Embryonic facial prominence (tissue), 1 donor: ENCODE measurements around the gene JDP2.
"Not testable (repeated sequence)": the region's sequence is repeated elsewhere in the genome, so short reads cannot be mapped to it uniquely, and the experiment has no call there.

Experiments
- DNase-seq: peaks from one replicate; pipeline ENCODE4 v3.0.0-alpha.2; 2016; ENCODE audit errors: extremely low spot score

JDP2 gene, protein sequence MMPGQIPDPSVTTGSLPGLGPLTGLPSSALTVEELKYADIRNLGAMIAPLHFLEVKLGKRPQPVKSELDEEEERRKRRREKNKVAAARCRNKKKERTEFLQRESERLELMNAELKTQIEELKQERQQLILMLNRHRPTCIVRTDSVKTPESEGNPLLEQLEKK

DNA sequence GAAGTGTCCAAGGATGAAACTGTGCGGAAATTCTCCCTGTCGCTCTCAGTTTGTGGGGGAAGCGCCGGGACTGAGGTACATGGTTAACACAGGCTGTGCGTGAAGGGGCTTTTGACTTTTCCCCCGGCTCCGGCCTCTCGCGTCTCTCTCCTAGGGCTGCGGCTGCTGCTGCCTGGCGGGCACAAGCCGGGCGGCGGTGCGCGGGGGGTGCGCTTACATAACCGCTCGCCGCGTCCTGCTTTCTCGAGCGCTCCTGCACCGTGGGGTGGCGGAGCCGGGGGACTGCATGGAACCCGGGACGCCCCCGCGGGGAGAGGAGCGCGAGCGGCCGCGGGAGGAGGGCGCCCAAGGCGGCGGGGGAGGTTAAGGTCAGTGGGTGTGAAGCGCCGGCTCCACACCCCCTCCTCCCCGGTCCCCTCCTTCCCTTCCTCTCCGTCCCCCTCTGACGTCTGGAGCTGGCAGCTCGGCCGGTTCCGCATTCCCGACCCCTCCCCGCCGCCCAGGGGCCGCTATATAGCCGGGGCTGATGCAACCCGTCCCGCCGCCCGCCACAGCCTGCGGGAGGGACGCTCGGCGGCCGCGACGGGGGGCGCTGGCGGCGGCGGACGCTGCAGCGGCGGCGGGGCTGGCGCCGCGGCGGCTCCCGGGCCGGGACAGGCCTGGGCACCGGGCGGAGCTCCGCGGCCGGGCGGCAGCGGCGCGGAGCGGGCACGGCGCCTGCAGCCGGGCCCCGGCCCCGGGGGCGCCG, at the start of gene JDP2:
Gene JDP2 (plus strand): TSS at position 541 of the 748 bp plus-strand sequence. CDS start 9,899 bp downstream, outside the sequence.
- DNase-seq: peak; percentile 81

DNA sequence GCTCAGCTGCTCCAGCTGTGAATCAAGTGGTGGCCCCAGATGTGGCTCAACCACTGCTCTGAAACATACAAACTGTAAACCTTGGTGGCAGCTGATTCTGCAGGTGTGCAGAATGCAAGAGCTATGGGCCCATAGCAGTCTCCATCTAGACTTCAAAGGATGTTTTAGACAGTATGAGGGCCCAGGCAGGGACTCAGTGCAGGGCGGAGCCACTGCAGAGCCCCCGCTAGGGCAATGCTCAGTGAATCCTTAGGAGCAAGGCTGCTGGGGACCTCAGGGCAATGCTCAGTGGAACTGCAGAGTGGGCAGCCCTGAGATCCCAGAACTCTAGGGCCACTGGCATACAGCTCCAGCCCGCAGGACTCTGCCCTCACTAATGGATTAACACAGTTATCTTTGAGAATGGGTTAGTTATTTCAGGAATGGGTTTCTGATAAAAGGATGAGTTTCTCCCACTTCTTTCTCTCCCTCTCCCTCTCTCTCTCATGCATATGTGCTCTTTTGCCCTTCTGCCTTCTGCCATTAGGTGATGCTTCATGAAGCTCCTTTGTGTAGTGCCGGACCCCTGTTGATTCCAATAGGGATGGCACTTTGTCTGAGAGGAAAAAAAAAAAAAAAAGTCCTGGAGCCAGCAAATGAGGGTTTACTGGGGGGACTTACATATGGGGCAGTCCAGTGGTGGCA, 48.4 kb upstream of the JDP2 start:
- DNase-seq: no peak

DNA sequence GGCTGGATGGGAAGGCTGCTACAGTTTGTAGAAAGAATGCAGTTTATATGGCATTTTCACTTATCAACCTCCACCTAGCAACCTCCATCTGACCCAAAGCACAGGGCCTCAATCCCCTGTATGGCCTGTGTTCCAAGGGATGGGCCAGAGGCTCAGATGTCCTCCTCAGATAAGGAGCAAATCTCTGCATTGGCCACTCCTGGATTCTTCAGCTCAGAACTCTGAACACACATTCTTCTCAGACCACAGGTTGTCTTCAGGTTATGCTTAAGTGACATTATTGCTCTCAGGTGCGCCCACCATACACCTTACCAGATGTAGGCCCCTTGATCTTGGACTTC, 47.9 kb upstream of the JDP2 start:
- DNase-seq: no peak

DNA sequence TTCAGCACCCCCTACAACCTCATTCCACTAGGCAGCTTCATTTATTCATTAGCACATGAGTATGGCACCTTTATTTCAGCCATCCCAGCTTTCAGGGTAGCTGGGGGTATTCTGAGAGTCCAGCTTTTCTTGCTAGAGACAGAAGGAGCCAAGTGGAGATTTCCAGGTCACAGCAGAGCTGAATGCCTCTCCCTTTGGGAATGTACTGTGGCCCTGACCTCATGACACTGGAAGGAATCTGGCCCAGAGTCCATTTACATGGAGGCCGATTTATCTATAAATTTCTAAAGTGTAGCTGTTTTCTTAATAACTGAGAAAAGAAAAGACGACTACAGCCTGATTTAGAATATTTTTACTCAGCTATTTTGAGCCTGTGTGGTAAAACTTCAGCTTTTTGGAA, 47.2 kb upstream of the JDP2 start:
- no peak for DNase-seq

DNA sequence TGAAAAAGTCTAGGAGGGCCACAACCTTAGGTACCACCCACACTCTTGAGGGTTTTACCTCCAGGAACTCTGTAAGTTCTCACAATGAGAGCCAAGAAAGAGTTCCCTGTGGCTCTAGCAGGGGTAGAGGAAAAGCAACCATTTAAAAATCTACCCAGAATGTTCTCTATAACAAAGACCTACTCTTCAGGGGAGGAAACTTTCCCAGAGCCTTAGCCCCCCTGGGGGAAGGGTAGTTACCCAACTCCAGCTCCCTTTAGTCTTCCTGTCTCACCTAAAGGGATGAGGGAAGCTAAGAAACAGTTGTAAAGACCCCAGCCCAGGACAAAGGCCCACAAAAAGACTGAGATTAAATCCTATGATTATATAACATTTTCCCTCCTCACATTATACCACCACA, 46.2 kb upstream of the JDP2 start:
- no peak for DNase-seq

DNA sequence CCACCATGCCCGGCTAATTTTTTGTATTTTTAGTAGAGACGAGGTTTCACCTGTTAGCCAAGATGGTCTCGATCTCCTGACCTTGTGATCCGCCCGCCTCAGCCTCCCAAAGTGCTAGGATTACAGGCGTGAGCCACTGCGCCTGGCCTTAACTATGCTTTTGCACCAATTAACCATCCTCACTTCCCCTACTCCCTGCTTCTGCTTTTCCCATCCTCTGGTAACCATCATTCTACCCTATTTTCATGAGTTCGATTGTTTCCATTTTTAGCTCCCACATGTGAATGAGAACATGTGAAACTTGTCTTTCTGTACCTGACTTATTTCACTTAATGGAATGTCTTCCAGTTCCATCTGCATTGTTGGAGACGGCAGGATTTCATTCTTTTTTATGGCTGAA, 44.6 kb upstream of the JDP2 start:
- DNase-seq: not testable (repeated sequence)

DNA sequence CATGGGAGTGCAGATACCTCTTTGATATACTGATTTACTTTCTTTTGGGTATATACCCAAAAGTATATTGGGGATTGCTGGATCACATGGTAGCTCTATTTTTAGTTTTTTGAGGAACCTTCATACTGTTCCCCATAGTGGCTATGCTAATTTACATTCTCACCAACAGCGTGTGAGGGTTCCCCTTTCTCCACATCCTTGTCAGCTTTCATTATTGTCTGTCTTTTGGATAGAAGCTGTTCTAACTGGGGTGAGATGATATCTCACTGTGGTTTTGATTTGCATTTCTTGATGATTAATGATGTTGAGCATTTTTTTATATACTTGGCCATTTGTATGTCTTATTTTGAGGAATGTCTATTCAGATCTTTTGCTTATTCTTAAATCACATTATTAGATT, 44.1 kb upstream of the JDP2 start:
- no peak for DNase-seq

DNA sequence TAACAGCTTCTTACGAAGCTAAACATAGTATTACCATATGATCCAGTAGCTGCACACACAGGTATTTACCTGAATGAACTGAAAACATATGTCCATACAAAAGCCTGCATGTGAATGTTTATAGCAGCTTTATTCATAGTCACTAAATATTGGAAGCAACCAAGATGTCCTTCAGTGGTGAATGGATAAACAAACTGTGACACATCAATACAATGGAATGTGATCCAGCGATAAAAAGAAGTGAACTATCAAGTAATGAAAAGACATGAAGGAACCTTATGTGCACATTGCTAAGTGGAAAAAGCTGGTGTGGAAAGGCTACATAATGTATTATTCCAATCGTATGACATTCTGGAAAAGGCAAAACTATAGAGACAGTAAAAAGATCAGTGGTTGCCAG, 38.1 kb upstream of the JDP2 start:
- DNase-seq: no peak

DNA sequence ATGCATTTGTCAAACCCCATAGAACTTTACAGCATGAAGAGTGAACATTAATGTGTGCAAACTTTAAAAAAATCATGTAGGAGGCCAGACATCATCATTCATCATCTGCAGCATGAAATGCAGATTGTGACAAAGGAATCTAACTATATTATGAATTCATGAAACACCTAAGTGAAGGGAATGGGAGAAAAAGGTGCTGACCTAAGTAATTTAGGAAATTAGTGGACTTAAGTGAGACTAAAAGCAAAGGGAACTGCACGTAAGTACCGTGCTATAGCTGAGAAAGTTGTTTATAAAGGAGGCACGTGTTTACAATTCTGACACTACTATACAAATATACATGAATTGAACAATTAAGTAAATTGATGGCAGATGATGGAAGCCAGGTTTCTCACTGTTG, 37.6 kb upstream of the JDP2 start:
- no peak for DNase-seq

DNA sequence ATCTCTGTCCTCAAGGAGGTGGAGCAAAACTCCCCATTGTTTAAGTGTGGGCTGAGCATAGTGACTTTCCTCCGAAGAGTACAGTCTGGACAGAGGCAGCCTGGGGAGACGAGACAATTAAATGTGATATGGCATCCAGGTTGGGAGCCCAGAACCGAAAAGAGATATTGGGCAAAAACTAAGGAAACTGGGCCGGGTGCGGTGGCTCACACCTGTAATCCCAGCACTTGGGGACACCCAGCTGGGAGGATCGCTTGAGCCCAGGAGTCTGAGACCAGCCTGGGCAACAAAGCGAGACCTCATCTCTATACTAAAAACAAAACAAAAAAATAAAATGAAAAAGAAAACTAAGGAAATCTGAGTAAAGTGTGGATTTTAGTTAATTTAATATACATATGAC, 35.9 kb upstream of the JDP2 start:
- DNase-seq: no peak

DNA sequence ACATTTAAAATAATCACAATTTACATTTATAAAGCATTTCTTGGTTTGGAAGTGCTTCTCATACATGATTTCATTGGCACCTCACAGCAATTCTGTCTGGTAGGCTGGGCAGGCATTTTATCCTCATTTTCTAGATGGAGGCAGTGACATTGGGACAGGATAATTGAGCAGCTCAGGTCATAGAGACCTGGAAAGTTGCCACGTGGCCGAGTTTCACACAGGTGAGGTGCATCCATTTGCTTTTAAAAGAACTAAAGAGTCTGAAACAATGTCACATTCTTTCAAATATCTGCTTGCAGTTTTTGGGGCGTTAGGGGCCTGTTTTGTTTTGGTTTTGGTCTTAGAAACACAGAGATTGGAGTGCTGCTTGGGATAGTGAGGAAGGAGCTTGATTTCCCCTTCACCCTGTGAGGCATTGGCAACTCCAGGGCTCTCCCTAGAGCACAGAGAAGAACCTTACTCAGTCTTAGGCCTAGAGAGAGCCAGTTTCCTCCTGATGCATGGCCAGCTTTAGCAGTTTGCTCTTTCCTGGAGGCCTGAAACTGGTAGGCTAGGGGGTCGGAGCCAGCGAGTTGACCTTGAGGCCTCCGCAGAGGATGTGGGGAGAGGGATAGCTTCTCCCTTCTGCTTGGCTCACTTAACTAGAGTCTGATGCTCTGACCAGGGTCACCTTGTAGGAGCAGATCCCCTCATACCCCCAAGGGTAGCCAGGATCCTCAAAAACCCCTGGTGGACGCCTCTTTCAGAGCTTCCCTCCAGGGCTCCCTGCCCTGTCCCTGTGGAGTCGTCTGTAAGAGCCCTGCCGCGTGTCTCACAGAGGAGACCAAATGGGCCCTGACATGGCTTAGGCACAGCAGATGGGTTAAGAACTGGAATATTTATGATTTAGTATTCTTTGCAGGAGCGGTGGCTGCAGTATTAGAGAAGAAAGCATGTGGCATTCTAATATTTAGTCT, 34.9 kb upstream of the JDP2 start:
- no peak for DNase-seq

DNA sequence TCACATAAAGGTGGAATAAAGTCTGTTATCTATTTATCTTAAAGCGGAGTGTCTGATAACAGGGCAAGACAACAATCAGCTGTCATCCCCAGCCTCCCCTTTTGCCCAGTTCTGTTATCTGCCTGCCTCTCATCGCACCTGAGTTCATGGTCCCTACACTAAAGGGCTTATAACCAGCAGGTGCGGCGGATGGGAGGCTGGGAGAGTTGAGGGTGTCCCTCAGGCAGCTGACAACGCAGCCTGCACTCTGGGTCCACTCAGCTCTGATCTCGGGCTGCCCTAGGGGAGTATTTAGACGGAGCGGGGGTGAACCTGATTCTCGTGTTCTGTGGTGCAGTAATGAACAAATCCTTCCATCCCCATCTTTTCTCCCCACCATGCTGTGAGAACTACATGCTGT, 34.0 kb upstream of the JDP2 start:
- no peak for DNase-seq

DNA sequence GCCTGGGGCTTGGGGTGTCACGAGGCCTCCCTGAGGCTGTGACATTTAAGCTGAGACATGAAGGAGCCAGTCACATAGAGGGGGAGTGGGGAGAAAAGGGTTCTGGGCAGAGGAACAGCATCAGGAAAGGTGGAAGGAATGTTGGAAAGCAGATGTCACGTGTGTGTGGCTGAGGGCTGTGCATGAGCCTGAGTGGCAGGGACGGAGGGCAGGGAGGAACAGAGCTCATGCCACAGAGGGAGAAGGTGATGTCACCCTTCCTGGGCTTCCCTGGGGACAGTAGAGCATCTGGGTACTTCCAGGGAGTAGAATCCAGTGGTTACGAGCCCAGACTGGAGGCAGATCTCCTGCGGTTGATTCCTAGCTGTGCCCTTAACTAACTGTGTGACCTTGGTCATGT, 32.0 kb upstream of the JDP2 start:
- DNase-seq: no peak

DNA sequence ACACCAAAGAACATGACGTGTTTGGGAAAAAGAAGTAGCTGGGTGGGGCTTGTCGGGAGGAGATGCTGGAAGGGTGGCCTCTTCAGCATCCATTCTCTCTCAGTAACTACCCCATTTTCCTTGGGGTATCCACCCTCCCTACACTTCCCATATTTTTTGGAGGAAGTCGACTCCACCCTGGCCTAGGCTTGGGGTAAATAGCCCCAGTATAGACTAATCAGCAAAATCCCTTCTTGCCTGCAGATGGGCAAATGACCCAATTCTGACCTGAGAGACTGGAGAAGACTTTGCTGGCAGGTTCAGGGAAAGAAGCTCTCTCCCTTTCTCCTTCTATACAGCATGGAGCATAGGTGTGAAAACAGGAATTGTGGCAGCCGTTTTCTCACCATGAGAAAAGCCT, 28.5 kb upstream of the JDP2 start:
- no peak for DNase-seq

DNA sequence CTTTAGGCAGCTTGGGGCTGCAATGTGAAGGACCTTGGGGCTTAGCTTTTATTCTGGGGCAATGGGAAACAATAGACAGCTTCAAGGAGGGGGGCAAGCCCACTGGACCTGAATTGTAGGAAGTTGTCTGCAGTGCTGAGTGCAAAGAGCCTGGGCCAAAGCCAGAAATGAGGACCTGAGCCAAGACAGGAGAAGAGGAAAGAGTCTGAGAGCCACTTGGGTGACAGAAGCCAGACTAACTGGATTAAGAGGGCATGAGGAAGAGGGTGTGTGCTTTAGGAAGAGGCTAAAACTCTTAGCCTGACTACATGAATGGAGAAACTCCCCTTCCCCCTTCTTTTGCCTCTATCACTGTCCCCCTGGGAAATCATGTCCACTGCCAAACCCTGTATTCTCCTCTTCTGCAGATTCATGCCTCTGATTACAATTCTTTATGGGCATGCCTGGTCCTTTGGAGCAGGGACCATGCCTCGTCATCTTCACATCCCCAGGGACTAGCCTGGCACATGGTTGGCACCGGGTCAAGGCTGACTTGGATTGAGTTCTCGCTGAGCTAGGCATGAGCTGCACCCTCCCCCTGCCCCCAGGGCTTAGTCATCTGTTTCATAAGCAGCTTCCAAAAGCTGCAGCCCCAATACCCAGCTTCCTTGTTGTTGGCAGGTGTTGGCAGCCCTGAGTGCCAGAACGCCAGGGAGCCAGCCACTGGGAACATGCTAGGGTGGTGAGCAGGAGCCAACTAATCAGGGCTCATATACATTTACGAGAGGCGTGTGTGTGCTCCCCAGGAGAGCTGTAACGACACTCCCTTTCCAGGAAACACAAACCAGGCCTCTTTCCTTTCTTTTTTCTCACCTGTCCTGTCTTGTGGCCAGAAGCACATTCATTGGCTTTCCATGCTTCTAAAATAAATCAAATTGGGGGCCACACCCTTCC, 27.7 kb upstream of the JDP2 start:
- DNase-seq: no peak

DNA sequence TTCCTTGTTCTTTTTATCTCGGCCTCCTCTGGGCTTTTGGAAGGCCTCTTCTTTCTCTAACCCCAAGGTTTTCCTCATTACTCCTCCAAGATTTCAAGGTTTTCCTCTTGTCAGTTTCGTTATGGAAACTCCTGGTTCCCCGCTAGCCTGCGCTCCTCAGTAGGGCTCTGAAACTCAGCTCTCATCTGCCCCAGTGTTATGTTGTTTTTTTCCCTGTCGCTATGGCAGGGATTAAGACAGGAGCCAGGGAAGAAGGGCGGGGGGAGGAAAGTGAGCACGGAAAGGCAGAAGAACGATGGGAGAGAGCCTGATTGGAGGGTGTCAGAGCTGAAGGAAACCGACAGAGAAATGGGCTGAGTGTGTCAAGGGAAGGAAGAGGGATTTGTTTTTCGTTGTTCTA, 26.5 kb upstream of the JDP2 start:
- DNase-seq: peak; percentile 26

DNA sequence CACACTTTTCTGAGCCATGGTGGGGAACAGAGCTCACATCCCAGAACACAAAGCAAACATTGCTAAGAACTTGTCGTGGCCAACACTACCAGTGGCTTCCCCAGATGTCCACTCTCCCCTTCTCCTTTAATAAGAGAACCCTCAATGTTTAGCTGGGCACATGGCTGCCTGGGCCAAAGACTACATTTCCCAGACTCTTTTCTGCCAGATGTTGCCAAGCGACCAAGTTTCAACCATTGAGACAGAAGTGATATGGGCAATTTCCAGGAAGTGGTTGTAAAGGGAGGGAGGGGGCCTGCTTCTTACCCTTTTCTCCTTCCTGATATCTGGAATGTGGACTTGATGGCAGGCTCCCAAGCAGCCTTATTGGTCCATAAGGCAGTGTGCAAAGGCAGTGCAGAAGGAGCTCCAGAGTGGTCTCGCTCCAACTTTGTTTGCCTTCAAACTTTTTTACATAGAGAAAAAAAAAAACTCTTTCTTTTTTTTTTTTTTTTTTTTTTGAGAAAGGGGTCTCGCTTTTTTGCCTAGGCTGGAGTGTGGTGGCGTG, 24.9 kb upstream of the JDP2 start:
- no peak for DNase-seq

DNA sequence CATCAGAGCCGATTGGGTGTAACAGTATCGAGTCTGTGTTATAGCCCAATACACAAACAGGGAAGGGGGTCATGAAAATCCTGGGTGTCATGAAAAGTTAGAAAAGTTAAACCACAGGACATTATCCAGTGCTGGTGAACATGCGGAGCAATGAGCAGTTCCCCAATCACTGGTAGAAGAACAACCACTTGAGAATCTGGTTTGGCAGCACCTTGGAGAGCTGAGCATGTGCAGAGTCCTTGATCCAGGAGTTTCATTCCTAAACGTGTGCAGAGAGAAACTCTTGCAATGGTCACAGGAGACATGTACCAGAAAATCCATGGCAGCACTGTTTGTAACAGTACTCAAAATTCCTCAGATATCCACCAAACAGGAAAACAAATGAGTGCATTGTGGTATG, 23.0 kb upstream of the JDP2 start:
- DNase-seq: no peak

DNA sequence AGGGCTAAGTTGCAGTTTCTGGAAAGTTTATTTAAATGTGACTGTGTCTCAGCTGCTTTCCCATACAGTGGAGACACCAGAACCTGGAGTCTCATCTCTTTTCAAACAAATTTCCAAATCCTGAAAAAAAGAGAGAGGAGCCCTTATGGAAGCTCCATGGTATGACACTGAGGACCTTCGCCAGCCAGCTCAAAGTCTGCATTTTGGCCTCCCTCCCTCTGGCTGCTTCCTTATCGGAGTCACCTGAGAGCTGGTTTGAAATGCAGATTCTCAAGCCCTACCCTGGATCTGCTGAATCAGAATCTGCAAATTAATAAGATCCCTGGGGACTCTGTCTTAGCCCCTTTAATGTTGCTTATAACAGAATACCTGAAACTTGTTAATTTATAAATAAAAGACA, 21.7 kb upstream of the JDP2 start:
- no peak for DNase-seq

DNA sequence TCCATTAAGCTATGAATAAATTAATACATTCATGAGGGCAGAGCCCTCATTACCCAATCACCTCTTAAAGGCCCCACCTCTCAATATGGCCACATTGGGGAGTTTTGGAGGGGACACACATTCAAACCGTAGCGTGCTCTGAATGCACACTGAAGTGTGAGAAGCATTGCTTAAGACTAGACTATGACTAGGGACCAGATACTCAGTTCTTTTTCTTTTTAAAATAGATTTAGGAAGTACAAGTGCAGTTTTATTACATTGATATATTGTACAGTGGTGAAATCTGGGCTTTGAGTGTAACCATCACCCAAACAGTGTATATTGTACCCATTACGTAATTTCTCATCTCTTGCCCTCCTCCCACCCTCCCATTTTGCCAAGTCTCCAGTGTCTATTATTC, 21.0 kb upstream of the JDP2 start:
- no peak for DNase-seq
